ENCODE results near the gene GCSH. TPM values are rescaled to one million over a fixed set of nuclear protein-coding genes. Genes with fewer than 3 reads are reported as not detected.

GCSH gene
- total and polyA plus RNA-seq, 2 of the 13 experiments (the other 11 are each of a cell fraction or from before 2014, with no cell fraction given): 35.9 to 103 TPM

GRCh38 chr16:81035398-81035974 is 60.7 kb downstream of the GCSH start, which contains the start of gene ATMIN (continued):
- TF ChIP-seq, protein P1, sequence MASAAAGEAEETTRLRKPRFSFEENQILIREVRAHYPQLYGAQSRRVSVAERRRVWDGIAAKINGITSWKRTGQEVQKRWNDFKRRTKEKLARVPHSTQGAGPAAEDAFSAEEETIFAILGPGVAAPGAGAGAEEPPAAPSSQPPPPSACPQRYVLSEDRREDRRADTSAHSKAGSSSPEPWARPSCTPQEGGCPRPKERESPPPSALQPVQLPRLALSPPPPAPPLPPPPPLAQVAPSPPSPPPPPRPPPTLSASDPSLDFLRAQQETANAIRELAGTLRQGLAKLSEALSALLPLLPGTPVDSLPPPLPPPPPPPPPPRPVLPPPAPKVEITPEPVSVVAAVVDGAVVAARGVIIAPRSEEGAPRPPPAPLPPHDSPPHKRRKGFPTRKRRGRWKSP (CRISPR knock-in tag; IDR thresholded peaks at IDR 0.05): no peak
- TF ChIP-seq SIN3A (IDR thresholded peaks at IDR 0.05; ENCODE audit: borderline replicate concordance, low read depth, low read length) (no peak; the same call in 1 of the 2 replicates), ZNF34 (CRISPR knock-in tag; IDR thresholded peaks at IDR 0.05; ENCODE audit: borderline replicate concordance) (no peak), CEBPB (IDR thresholded peaks at IDR 0.05; ENCODE audit: borderline replicate concordance, low read depth, low read length) (no peak), IKZF4 (CRISPR knock-in tag; IDR thresholded peaks at IDR 0.05; ENCODE audit: borderline replicate concordance, low read depth, not compliant biosample characterization) (no peak), CAMTA2 (CRISPR knock-in tag; IDR thresholded peaks at IDR 0.05; ENCODE audit: borderline replicate concordance) (0 out of 2 replicates have a peak, but pooled peaks have one; percentile 51), ZNF260 (CRISPR knock-in tag; IDR thresholded peaks at IDR 0.05; ENCODE audit: borderline replicate concordance, low read depth) (no peak), NR2C2 (CRISPR knock-in tag; IDR thresholded peaks at IDR 0.05; ENCODE audit: borderline replicate concordance) (peak; percentile 45; the same call in 1 of the 2 replicates), RERE (CRISPR knock-in tag; IDR thresholded peaks at IDR 0.05; ENCODE audit: low read depth) (no peak), SRSF9 (IDR thresholded peaks at IDR 0.05; ENCODE audit: borderline replicate concordance, insufficient read depth, low read depth, low read length, poor library complexity, severe bottlenecking) (no peak), BRD4 (CRISPR knock-in tag; IDR thresholded peaks at IDR 0.05) (no peak), RAD51 (IDR thresholded peaks at IDR 0.05; ENCODE audit: borderline replicate concordance) (no peak), SMAD9 (CRISPR knock-in tag; IDR thresholded peaks at IDR 0.05) (no peak), SIX1 (CRISPR knock-in tag; IDR thresholded peaks at IDR 0.05; ENCODE audit: borderline replicate concordance) (no peak), JUNB (CRISPR knock-in tag; IDR thresholded peaks at IDR 0.05; ENCODE audit: borderline replicate concordance) (no peak), ZNF644 (CRISPR knock-in tag; IDR thresholded peaks at IDR 0.05; ENCODE audit: low read depth) (no peak), REXO4 (CRISPR knock-in tag; IDR thresholded peaks at IDR 0.05; ENCODE audit: borderline replicate concordance) (no peak), NCOA5 (CRISPR knock-in tag; IDR thresholded peaks at IDR 0.05) (no peak)
- TF ChIP-seq, protein P2, sequence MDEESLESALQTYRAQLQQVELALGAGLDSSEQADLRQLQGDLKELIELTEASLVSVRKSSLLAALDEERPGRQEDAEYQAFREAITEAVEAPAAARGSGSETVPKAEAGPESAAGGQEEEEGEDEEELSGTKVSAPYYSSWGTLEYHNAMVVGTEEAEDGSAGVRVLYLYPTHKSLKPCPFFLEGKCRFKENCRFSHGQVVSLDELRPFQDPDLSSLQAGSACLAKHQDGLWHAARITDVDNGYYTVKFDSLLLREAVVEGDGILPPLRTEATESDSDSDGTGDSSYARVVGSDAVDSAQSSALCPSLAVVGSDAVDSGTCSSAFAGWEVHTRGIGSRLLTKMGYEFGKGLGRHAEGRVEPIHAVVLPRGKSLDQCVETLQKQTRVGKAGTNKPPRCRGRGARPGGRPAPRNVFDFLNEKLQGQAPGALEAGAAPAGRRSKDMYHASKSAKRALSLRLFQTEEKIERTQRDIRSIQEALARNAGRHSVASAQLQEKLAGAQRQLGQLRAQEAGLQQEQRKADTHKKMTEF (CRISPR knock-in tag; IDR thresholded peaks at IDR 0.05): peak; percentile 63
- TF ChIP-seq, protein P3, sequence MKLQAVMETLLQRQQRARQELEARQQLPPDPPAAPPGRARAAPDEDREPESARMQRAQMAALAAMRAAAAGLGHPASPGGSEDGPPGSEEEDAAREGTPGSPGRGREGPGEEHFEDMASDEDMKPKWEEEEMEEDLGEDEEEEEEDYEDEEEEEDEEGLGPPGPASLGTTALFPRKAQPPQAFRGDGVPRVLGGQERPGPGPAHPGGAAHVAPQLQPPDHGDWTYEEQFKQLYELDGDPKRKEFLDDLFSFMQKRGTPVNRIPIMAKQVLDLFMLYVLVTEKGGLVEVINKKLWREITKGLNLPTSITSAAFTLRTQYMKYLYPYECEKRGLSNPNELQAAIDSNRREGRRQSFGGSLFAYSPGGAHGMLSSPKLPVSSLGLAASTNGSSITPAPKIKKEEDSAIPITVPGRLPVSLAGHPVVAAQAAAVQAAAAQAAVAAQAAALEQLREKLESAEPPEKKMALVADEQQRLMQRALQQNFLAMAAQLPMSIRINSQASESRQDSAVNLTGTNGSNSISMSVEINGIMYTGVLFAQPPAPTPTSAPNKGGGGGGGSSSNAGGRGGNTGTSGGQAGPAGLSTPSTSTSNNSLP (IDR thresholded peaks at IDR 0.05; ENCODE audit: low read depth, low read length): peak; percentile 63; the same call in 1 of the 2 replicates
